ENCODE measurements around the gene CST8. TPM values are rescaled to one million over a fixed set of nuclear protein-coding genes. Genes with fewer than 3 reads are reported as not detected.

The CST8 gene
- total RNA-seq, 1 experiment from 2014 or later = not detected

DNA sequence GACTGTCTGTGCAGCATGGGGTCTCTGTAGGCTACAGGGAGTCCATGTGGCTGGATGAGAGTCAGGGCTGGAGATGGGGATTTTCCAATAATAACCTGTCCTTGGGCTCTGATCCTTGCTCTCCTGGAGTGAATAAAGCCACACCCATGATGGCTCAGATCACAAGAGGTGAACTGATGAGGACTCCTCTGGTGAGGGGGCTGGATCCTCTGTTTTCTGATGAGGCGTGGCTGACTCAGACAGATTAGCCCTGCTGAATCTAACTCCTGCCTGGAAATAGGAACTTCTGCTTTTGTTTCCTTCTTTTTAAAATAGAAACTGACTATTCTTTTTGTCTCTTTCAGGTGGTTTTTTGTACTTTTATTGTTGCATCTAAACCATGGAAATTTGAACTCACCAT is 50.4 kb downstream of the CST8 start:
- Mint-ChIP-seq H3K4me3 (no peak overlapping the region), H3K27me3 (ENCODE audit: low read depth) (peaks cover 8% of the 10 kb centered on the region), H3K36me3 (ENCODE audit: insufficient read depth in 1 of 3, low read depth in 3 of 3) (peaks cover 0 to 8% (median 5%) of the 10 kb centered on the region in 3 experiments; a peak in 3 of 7 replicates), H3K27ac (no peak overlapping the region), H3K9me3 (peaks cover 0 to 2% of the 10 kb centered on the region in 2 experiments; a peak in 2 of 5 replicates), H3K4me1 (peaks cover 14 to 17% of the 10 kb centered on the region in 2 experiments)
- Histone ChIP-seq H3K9ac (ENCODE audit: extremely low read depth, insufficient read length, low read length) (no peak overlapping the region), H2BK20ac (ENCODE audit: low read depth, low read length, poor library complexity, severe bottlenecking) (no peak overlapping the region), H3T11ph (ENCODE audit: low read length) (no peak overlapping the region), H3K9me3 (ENCODE audit: control insufficient read depth, low read depth, low read length) (no peaks in the 10 kb centered on the region), H3K4me2 (ENCODE audit: insufficient read depth, insufficient read length, low read length) (no peak overlapping the region), H2BK5ac (ENCODE audit: insufficient read length, low read length) (no peak overlapping the region), H3K23me2 (ENCODE audit: insufficient read length, low read depth, low read length, poor library complexity, severe bottlenecking) (no peaks in the 10 kb centered on the region), H3K56ac (ENCODE audit: insufficient read length, low read depth, low read length) (no peak overlapping the region), H3K23ac (ENCODE audit: insufficient read length, low read depth, low read length) (no peak overlapping the region), H4K91ac (ENCODE audit: insufficient read length, low read depth, low read length) (no peak overlapping the region), H4K8ac (replicated peaks; ENCODE audit: insufficient read length, low read depth, low read length) (no peak overlapping the region), H2AK5ac (ENCODE audit: insufficient read length, low read length) (no peak overlapping the region), H3K79me2 (ENCODE audit: insufficient read depth, low read length) (no peaks in the 10 kb centered on the region), H4K20me1 (ENCODE audit: control insufficient read depth, insufficient read depth, insufficient read length) (no peaks in the 10 kb centered on the region), H2AFZ (ENCODE audit: low read length) (peak overlapping the region; percentile 40), H2BK12ac (ENCODE audit: insufficient read length, low read depth, low read length) (no peak overlapping the region), H2BK15ac (ENCODE audit: low read depth, low read length) (no peak overlapping the region), H3K27me3 (ENCODE audit: insufficient read depth, low read length) (no peaks in the 10 kb centered on the region), H3K79me1 (ENCODE audit: insufficient read depth, low read depth, low read length, poor library complexity, severe bottlenecking) (no peaks in the 10 kb centered on the region), H4K5ac (ENCODE audit: insufficient read length, low read depth, low read length) (no peak overlapping the region), H3K4ac (ENCODE audit: low read depth, low read length) (no peak overlapping the region), H3K14ac (ENCODE audit: insufficient read depth, low read length) (no peak overlapping the region), H3K18ac (ENCODE audit: insufficient read length, low read depth, low read length) (no peak overlapping the region), H2BK120ac (ENCODE audit: low read depth, low read length, poor library complexity, severe bottlenecking) (no peak overlapping the region), H3K27ac (ENCODE audit: insufficient read length, low read depth, low read length) (no peak overlapping the region), H3K4me1 (ENCODE audit: insufficient read depth, low read length) (peaks cover 4% of the 10 kb centered on the region; the same call in 1 of the 2 replicates)
- TF ChIP-seq, protein P1, sequence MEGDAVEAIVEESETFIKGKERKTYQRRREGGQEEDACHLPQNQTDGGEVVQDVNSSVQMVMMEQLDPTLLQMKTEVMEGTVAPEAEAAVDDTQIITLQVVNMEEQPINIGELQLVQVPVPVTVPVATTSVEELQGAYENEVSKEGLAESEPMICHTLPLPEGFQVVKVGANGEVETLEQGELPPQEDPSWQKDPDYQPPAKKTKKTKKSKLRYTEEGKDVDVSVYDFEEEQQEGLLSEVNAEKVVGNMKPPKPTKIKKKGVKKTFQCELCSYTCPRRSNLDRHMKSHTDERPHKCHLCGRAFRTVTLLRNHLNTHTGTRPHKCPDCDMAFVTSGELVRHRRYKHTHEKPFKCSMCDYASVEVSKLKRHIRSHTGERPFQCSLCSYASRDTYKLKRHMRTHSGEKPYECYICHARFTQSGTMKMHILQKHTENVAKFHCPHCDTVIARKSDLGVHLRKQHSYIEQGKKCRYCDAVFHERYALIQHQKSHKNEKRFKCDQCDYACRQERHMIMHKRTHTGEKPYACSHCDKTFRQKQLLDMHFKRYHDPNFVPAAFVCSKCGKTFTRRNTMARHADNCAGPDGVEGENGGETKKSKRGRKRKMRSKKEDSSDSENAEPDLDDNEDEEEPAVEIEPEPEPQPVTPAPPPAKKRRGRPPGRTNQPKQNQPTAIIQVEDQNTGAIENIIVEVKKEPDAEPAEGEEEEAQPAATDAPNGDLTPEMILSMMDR (conservative IDR thresholded peaks at IDR 0.05) = no peak
- no peak for DNase-seq
- WGBS (ENCODE audit: extremely low coverage, insufficient read length, low lambda C conversion rate) = no CpG with 5 or more reads among the region's 1 CpG
